HG03095 (cell line): ENCODE results near the gene USP7.
"Not testable (repeated sequence)": the region's sequence is repeated elsewhere in the genome, so short reads cannot be mapped to it uniquely, and the experiment has no call there.

ENCODE experiments used
- ATAC-seq: cut with Tn5 transposase; IDR thresholded peaks from one replicate; pipeline ENCODE4 v1.9.1; 2021; ENCODE audit warnings: moderate library complexity; ENCODE audit not compliant: unreplicated experiment

USP7 gene

DNA sequence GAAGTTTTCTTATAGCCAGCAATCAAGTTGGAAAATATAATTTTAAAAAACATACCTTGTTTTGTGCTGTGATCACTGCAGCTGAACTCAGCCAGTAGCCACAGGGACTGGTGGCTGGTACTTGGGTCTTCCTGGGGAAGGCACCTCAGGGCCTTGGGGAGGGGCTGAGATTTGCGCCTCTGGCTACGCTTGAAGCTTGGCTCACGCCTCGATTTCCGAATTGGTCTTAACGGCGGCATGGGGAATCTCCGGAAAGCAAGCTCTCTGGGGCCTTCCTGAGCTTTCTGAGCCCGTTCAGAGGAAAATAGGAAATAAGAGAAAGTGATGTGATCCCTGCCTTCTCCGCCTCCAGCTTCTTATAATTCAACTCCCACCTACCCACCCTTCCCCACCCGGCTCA lies 11.3 kb upstream of the USP7 start:
- no peak for ATAC-seq

GRCh38 chr16:8972843-8973586 lies 9.3 kb upstream of the USP7 start:
- ATAC-seq: no peak

DNA sequence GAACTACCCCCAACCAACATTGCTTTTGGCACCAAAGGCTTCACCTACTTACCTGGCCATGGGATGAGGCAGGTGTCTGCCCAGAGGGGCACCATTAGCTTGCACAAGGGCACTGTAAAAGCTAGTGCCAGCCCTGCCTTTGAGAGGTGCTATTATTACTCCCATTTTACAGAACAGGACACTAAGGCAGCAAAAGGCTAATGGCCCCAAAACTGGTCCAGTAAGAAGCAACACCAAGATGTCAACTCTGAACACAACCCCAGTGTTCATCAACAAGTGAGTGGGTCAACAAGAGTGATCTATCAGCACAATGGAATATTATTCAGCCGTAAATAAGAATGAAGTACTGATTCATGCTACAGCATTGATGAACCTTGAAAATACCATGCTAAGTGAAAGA lies 7.7 kb upstream of the USP7 start:
- ATAC-seq: no peak

- ATAC-seq: not testable (repeated sequence)
Measured at GRCh38 chr16:8969202-8969897, 5.6 kb upstream of the USP7 start.

DNA sequence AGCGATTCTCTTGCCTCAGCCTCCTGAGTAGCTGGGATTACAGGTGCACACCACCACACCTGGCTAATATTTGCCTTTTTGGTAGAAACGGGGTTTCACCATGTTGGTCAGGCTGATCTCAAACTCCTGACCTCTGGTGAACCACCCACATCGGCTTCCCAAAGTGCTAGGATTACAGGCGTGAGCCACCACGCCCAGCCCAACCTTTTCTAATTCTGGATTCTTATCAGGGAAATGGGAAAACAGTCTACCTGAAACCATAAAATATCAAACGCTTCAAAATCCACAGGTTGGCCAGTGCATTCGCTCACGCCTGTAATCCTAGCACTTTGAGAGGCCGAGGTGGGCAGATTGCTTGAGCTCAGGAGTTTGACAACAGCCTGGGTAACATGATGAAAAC lies 4.3 kb upstream of the USP7 start:
- ATAC-seq: not testable (repeated sequence)

- no peak for ATAC-seq
Measured at GRCh38 chr16:8967132-8967821, 3.6 kb upstream of the USP7 start.

- ATAC-seq: no peak
Measured at GRCh38 chr16:8966817-8967131, 3.1 kb upstream of the USP7 start.

GRCh38 chr16:8964462-8964861 lies 756 bp upstream of the USP7 start:
- ATAC-seq: no peak

DNA sequence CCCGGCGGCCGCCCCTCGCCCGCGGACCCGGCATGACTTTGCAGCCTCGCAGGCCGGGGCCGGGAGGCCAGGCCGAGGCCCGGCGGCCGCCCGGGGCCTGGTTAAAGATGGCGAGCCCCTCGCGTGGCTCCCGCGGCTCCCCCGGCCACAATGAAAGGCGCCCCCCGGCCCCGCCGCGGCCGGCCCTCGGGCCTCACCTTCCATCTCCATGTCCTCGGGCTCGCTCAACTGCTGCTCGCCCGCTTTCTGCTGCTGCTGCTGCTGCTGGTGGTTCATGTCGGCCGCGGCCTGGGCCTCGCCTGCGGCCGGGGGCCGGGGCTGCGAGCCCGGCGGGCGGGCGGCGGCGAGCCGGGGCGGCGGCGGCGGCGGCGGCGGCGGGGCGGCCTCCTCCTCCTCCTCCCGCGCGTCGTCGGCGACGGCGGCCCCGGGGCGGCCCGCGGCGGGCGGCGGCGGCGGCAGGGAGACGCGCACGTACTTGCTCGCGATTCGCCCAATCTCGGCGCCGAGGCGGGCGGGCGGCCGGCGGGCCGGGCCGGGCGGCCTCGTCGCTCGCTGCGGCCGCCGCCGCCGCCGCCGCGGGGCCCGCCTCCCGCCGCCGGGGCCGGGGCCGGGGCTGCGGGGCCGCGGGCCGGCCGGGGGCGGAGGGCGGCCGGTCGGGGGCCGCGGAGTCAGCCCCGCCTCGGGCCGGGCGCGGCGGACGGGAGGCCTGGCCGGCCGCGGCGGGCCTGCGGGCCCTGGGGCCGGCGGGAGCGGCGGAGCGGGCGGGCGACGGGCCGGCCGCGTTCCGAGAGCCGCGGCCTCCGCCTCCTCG lies 491 bp downstream of the USP7 start:
- ATAC-seq: no peak

- ATAC-seq: peak; percentile 39
Measured at GRCh38 chr16:8962393-8963009, 1.2 kb downstream of the USP7 start.

DNA sequence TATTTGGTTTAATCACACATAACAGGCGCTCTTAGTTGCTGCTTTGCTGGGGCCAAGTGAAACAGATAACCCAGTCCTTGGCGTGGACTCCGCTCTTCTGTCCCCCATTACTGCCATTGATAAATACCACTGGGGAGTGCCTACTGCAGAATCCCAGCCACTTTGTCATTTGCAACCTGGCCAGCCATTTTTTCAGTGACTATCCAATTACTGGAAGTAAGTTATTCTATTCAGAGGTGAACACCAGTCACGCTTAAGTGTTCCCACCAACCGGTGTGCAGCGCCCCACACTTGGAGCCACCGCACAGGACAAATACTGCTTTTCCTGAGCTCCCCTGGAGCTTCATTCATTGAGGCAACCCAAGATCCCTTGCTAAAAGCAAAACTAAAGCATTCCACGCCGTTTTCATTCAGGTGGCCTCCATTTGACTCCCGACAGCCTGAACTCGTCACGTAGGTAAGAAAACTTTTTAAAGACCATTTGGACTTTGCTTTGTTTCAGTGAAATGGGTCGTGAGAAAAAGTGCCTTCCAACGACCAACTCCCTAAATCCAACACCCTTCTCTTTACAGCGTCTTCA lies 1.8 kb downstream of the USP7 start:
- ATAC-seq: no peak

- no peak for ATAC-seq
Measured at GRCh38 chr16:8960788-8961109, 3.0 kb downstream of the USP7 start.

DNA sequence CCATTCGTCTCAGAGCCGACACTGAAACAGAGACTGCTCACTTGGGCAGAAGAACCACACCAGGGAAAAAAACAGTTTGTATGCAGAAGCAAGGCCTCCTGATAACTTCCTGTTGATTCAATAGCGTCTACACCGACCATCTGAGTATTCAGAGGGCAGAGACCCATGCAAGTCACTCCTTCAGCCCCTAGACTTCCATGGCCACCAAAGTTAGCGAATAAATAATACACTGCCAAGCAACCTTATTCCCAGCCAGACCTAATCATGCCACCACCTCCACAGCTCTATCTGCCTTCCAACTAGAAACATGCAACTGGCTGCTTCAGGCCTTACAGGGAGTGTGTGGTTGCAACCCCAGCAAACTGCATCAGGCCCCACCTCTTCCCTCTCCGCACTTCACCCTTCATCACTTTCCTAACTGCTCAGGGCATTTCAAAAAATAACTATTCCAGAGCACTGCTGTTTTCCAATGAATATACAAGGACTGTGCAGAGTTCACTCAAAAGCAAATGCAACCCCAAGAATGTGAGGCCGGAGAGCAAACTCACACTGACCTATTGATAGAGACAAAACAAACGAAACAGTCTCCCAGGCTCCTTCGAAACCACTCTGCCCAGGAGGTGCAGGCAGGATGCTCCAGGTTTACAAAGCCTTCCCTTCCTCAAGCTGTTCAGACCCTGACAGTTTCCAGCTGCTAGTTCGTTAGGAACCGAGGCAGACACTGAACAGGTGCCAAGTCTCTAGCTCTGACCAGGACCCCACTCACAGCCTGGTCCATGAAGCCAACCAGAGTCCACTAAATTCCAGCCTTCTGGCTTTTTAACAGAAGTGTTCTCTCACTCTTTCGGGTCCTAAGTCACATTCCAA lies 3.6 kb downstream of the USP7 start:
- ATAC-seq: no peak

DNA sequence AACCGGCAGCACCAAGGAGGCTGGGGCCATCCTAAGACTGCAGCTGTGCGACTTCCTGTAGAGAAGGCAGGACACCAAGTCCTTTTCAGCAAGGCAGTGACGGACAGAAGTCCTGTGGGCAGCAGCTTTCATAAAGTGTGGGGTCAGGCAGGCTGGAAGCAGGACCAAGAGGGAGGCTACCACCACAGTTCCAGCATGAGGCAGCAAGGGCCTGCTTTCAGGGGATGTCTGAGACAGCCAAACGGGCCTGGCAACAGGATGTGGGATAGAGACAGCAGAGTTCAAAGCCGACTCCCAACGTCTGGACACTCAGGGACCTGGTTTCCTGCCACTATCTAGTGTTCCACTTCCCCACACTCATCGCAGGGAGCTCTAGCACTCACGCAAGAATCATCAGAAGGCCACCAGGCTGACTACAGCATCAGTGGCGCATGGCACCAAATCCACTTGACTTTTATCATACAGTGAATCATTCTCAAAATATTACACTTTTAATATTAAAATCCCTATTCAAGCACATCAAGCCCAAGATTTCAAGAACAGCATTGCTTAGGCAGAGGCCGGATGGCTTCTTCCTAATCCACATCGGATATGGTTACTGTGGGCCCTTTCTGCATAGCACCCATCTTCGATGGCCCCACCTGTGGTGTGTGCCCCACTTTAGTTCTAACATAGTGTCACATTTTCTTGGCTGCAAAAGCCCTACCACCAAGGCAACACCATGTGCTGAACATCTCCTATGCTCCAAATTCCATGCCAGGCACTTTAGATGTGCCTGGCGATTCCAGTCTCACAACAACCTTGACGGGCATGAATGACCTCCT lies 5.2 kb downstream of the USP7 start:
- no peak for ATAC-seq

DNA sequence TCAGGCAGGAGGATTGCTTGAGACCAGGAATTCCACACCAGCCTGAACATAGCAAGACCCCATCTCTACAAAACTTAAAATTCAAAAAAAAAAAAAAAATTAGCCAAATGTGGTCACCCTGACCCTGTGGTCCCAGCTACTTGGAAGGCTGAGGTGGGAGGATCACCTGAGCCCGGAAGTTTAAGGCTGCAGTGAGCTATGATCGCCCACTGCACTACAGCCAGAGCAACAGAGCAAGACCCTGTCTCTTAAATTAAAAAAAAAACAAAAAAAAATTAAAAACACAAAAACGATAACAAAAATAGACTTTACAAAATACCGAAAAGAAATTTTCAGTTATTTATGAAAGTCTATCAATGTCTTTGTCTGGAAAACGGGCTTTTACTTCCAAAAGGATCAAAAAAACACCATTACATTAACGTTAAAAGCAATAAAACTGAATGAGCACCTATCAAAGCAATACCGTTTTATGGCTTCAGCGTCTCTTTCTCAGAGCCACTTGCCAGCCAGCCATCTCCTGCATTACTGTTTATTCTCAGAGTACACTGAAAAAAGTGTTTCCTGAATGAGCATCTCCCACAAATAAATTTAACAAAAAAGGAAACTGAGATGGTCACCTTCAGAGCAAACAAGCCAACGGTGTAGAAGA lies 6.1 kb downstream of the USP7 start:
- ATAC-seq: no peak

- no peak for ATAC-seq
Measured at GRCh38 chr16:8957063-8957397, 6.7 kb downstream of the USP7 start.

- ATAC-seq: no peak
Measured at GRCh38 chr16:8956265-8957062, 7.2 kb downstream of the USP7 start.

DNA sequence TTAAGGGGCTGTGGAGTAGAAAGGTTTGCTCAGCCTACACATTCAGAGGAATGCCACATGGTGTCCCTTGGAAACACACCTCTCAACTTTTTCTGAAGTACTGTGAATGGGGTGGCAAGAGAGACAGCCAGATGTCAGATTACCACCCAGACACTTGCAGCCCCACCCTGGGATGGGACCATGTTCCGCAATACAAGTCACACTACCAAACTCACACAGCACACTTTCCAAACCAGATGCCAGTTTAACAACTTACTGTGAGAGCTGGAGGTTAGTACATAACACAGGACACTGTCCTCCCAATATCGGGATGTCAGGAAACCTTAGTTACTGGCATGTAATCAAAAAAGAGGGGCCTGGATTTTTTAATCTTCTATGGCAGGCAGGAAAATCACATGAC lies 7.9 kb downstream of the USP7 start:
- no peak for ATAC-seq
